Right atrium auricular region (tissue), 2 donors: ENCODE measurements around the gene PSORS1C1. TPM values are rescaled to one million over a fixed set of nuclear protein-coding genes. Genes with fewer than 3 reads are reported as not detected.

Experiments
- DNase-seq: peaks from one replicate; pipeline ENCODE4 v3.0.0-alpha.2; 2019; ENCODE audit warnings: low spot score
- H3K27ac ChIP-seq, 2 donors: fragments of 200-600 bp; sonication (generic); 1 replicate in 1 of 2; 2 replicates in 1 of 2; pipeline ENCODE4 v1.5.1; 2016 to 2019
- H3K27me3 ChIP-seq, 2 donors: fragments of 200-600 bp; sonication (generic); one replicate each; pipeline versions ENCODE4 v1.5.1 to v1.6.0; 2017 to 2019
- H3K36me3 ChIP-seq: fragments of 200-600 bp; sonication (generic); one replicate; pipeline ENCODE4 v1.5.1; 2016
- H3K4me1 ChIP-seq, 2 donors: fragments of 200-600 bp; sonication (generic); one replicate each; pipeline versions ENCODE4 v1.5.1 to v1.6.0; 2017 to 2019
- H3K4me3 ChIP-seq, 2 donors: fragments of 200-600 bp; sonication (generic); 1 replicate in 1 of 2; 2 replicates in 1 of 2; pipeline ENCODE4 v1.5.1; 2017 to 2019; ENCODE audit warnings: mild to moderate bottlenecking in 1 of 2, moderate library complexity in 1 of 2
- H3K9me3 ChIP-seq, 2 donors: fragments of 200-600 bp; sonication (generic); one replicate each; pipeline ENCODE4 v1.5.1; 2019
- total RNA-seq, 2 donors: library from RNA; depleted of rRNA; stranded (reverse); fragments of >200 nt; gene quantifications; one replicate each; pipeline ENCODE4 v1.1.0, GENCODE V29; 2016
- TF ChIP-seq, protein P1 (sequence below), 2 donors: fragments of 200-600 bp; sonication (generic); IDR thresholded peaks; one replicate each; pipeline ENCODE4 v1.5.1; 2019; ENCODE audit warnings: antibody characterized with exemption in 2 of 2

The PSORS1C1 gene
- total RNA-seq, 2 donors from 2014 or later: 0.33 to 1.5 TPM

DNA sequence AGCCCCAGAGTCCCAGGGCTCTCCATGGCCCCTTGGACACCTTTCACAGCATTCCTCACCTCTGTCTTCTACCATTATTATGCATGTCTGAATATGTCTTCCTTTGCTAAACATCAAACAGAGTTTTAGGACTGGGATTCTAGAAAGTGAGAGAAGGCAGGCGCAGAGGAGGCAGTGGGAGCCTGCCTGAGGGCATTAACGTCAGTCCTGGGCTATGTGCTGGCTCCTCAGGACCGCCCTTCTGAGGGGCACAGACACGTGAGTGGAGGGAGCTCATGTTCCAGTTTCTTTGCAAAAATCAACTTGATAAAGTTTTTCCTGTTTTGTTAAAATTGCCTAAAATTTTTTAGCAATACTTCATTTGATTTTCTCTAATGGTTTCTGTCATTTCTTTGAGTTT is 40.2 kb upstream of the PSORS1C1 start:
- TF ChIP-seq, protein P1, sequence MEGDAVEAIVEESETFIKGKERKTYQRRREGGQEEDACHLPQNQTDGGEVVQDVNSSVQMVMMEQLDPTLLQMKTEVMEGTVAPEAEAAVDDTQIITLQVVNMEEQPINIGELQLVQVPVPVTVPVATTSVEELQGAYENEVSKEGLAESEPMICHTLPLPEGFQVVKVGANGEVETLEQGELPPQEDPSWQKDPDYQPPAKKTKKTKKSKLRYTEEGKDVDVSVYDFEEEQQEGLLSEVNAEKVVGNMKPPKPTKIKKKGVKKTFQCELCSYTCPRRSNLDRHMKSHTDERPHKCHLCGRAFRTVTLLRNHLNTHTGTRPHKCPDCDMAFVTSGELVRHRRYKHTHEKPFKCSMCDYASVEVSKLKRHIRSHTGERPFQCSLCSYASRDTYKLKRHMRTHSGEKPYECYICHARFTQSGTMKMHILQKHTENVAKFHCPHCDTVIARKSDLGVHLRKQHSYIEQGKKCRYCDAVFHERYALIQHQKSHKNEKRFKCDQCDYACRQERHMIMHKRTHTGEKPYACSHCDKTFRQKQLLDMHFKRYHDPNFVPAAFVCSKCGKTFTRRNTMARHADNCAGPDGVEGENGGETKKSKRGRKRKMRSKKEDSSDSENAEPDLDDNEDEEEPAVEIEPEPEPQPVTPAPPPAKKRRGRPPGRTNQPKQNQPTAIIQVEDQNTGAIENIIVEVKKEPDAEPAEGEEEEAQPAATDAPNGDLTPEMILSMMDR (IDR thresholded peaks at IDR 0.05): no peak
- Histone ChIP-seq H3K4me3 (no peak overlapping the region), H3K9me3 (no peaks in the 10 kb centered on the region), H3K27ac (no peak overlapping the region), H3K4me1 (peaks cover 0 to 6% of the 10 kb centered on the region in 2 donors), H3K36me3 (no peaks in the 10 kb centered on the region), H3K27me3 (no peaks in the 10 kb centered on the region)
- no peak for DNase-seq

DNA sequence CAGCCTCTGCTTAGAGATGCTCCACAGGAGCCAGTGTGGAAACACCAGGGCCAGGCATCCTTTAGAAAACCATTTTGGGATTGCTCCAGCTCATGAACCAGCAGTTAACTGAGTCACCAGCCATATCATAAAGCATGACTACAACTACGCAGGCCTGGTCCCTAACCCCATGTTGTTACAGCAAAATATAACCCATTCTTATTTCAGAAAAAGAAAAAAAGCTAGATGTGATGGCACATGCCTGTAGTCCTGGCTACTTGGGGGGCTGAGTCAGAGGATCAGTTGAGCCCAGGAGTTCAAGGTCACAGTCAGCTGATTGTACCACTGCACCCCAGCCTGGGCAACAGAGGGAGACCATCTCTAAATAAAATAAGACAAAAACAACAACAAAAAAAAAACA is 39.1 kb upstream of the PSORS1C1 start:
- no peak overlapping the region for H3K27ac ChIP-seq
- TF ChIP-seq, protein P1 (IDR thresholded peaks at IDR 0.05): no peak
- no peak overlapping the region for H3K4me3 ChIP-seq
- no peaks in the 10 kb centered on the region for H3K9me3 ChIP-seq
- H3K36me3 ChIP-seq: no peaks in the 10 kb centered on the region
- DNase-seq: no peak
- peaks cover 0 to 13% of the 10 kb centered on the region in 2 donors for H3K4me1 ChIP-seq
- no peaks in the 10 kb centered on the region for H3K27me3 ChIP-seq

DNA sequence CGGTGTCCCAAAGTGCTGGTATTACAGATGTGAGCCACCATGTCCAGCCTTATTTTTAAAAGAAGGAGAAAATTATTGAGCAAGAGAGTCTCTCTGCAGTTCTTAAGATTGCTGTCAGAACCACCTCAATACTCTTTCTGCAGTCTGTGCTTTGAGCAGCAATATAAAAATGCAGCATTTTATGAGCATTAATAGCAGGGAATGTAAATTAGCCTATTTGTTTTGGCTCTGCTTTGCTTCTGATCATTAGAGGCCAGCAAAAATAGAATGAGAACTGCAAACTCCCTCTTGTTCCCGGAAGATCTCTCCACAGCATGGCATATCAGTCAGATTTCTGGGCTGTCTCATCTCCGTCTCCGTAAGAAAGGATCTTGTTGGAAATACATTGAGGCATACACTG is 38.0 kb upstream of the PSORS1C1 start:
- H3K27me3 ChIP-seq: no peaks in the 10 kb centered on the region
- H3K9me3 ChIP-seq: no peaks in the 10 kb centered on the region
- peaks cover 0 to 13% of the 10 kb centered on the region in 2 donors for H3K4me1 ChIP-seq

DNA sequence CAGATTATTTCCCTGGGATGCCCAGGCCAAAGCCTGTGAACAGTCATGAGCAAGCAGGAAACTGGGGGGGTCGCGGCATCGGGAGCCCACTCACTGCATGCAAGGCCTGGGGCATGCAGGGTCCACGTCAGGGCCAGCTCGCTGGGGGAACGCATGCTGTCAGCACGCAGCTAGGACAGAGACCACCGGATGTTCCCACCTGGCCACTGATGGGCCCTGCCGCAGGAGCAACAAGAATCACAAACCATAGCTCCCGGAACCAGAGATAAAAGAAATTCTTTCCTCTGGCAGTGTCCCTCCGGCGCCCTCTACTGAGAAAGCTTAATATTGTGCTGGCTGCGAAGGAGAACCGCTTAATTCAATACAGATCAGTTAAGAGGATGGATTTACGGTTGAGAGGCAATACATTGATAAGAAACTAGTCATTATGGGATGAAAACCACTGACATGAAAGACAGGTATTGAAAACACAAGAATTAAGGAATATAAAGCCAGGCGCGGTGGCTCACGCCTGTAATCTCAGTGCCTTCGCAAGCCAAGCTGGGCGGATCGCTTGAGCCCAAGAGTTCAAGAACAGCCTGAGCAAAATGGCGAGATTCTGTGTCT is 34.8 kb upstream of the PSORS1C1 start:
- TF ChIP-seq, protein P1 (IDR thresholded peaks at IDR 0.05): peak; percentile 69 to 85
- Histone ChIP-seq H3K4me3 (peak overlapping the region in 1 of 2 donors; percentile 39), H3K27ac (no peak overlapping the region), H3K4me1 (peaks cover 0 to 8% of the 10 kb centered on the region in 2 donors), H3K9me3 (no peaks in the 10 kb centered on the region), H3K36me3 (no peaks in the 10 kb centered on the region), H3K27me3 (no peaks in the 10 kb centered on the region)
- peak; percentile 82 for DNase-seq

More for the DNA sequence above, 38.0 kb upstream of the PSORS1C1 start:
- no peaks in the 10 kb centered on the region for H3K36me3 ChIP-seq
- H3K27ac ChIP-seq: no peak overlapping the region
- no peak overlapping the region for H3K4me3 ChIP-seq
- TF ChIP-seq, protein P1 (IDR thresholded peaks at IDR 0.05): no peak
- DNase-seq: no peak

DNA sequence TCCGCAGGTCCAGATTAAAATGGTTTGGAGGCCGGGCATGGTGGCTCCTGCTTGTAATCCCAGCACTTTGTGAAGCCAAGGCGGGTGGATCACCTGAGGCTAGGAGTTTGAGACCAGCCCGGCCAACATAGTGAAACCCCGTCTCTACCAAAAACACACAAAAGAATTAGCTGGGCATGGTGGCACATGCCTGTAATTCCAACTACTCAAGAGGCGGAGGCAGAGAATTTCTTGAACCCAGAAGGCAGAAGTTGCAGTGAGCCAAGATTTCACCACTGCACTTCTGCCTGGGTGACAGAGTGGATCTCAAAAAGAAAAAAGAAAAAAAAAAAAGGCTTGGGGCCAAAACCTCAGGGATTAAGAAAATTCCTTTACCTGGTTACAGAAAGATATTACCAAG is 32.7 kb upstream of the PSORS1C1 start:
- no peaks in the 10 kb centered on the region for H3K36me3 ChIP-seq
- TF ChIP-seq, protein P1 (IDR thresholded peaks at IDR 0.05): no peak
- H3K27me3 ChIP-seq: no peaks in the 10 kb centered on the region
- no peak overlapping the region for H3K4me3 ChIP-seq
- no peak overlapping the region for H3K27ac ChIP-seq
- no peak for DNase-seq
- H3K4me1 ChIP-seq: peaks cover 0 to 13% of the 10 kb centered on the region in 2 donors
- no peaks in the 10 kb centered on the region for H3K9me3 ChIP-seq
